GM12892 (cell line): ENCODE data around the gene MAP2K3.

ENCODE experiments used
- DNase-seq: peaks from one replicate; pipeline ENCODE4 v3.0.0; 2011; ENCODE audit not compliant: insufficient read length
- FAIRE-seq: peaks from 2 replicates; lab custom pipeline; 2011; peaks lifted over from hg19 to GRCh38; lab: Jason Lieb, UNC
- POLR2A ChIP-seq: IDR thresholded peaks from 2 replicates; pipeline ENCODE4 v1.6.1; 2011; ENCODE audit warnings: low read depth, low read length, control low read depth
- POLR2AphosphoS5 ChIP-seq: IDR thresholded peaks from 2 replicates; pipeline ENCODE4 v1.6.1; 2011; ENCODE audit warnings: low read depth, low read length, control low read depth
- TAF1 ChIP-seq: IDR thresholded peaks from 2 replicates; pipeline ENCODE4 v1.6.1; 2011; ENCODE audit warnings: low read depth, mild to moderate bottlenecking, control low read depth, low read length, borderline replicate concordance

Gene MAP2K3

DNA sequence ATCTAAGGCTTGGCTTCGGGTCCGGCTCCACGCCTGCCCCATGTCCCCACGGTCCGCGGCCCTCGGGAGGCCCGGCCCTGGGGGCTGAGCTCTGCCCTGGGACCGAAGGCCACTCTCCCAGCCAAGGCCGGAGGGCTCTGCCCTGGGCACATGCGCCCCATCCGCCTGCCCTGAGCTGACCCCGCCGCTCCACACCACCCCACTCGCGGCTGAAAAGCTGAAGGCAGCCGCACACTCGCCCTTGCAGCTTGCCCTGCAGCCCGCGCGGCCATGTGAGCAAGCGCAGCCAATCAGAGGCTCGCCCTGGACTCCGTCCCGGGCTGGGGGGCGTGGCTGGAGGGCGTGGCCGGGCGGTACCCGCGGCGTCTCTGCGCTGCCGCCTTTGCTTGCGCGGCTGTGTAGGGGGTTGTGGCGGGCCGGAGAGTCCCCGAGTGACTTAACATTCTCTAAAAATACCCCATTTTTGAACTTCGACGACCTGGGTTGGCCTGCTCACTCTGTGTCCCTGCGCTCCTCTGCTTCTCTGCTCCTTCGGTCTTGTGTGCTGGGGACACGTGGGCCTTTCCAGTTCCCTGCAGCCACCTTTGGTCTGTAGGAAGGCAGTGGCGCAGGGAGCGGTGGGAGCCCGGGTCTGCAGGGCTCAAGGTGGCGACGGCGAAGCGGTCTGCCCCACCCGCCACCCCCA is 8.8 kb upstream of the MAP2K3 start:
- DNase-seq, result peak; percentile 98
- TF ChIP-seq POLR2A (peak; percentile 44; the same call in 1 of the 2 replicates), POLR2AphosphoS5 (no peak)
- peak; percentile 94 for FAIRE-seq

DNA sequence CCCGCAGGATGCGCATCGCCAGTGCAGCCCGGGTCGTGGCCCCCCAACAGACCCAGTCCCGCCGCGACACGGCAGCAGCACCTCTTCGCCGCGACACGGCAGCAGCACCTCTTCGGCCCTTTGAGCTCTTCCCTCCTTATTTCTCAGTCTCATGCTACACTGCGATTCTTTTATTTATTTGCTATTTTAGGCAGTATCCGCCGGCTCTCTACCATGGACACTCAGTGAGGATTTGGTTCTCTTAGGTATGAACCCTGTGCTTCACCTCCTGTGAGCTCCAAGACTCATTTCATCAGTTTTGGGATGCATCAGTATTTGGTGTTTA is 8.3 kb upstream of the MAP2K3 start:
- no peak for TF ChIP-seq POLR2AphosphoS5
- no peak for TF ChIP-seq TAF1
- TF ChIP-seq POLR2A, result no peak
- DNase-seq (no peak), FAIRE-seq (no peak)

DNA sequence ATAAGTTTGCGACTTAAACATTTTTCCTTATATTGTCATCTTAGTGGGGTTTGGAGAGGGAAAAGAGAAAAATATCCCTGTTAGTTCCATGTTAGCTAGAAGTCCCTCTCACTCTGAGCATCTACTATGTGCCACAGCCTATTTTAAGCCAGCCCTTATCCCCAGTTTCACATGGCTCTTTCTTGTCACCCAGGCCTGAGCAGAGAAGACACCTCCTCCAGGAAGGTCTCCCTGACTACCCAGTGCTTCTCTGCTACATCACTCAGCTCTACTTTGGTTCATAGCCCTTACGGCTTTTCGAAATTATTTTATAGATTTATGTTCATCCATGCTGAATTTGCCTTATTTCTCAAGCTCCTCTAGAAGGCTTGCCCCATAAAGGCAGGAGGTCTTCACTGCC is 7.2 kb upstream of the MAP2K3 start:
- DNase-seq (no peak), FAIRE-seq (no peak)
- TF ChIP-seq POLR2AphosphoS5 (no peak), TAF1 (no peak), POLR2A (no peak)

DNA sequence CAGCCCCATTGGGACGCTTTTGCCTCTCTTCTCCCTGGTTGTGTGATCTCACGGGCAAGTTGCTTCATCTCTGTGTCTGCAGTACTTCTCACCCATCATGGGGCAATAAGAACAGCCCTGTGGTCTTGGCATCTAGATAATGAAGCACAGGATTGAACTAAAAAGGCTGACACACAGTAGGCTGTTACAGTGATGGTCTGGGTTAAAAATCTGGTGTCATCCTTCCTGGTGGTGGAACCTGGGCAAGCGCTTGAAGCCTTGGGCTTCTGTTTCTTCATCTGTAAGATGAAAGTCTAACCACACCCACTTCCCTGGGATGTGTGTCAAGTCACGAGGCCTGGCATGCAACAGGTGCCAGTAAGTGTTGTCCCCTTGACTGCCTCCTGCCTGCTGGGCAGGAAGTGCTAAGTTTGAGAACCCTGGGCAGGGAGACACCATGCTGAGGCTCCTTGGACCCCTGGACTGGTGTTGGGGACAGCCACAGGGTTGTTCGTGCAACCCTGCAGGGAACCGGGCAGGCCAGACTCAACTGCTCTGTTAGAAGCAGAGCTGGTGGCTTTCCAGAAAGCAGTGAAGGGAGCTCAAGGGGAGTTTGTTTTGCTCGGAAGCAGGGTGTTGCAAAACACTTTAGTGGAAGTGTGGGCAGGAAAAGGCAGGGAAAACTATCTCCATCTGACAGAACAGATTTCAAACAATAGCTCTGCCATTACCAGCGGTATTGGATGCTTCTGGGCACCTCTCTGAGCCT is 5.9 kb upstream of the MAP2K3 start:
- no peak for TF ChIP-seq TAF1
- TF ChIP-seq POLR2AphosphoS5, result no peak
- TF ChIP-seq POLR2A, result no peak
- DNase-seq (no peak), FAIRE-seq (no peak)

DNA sequence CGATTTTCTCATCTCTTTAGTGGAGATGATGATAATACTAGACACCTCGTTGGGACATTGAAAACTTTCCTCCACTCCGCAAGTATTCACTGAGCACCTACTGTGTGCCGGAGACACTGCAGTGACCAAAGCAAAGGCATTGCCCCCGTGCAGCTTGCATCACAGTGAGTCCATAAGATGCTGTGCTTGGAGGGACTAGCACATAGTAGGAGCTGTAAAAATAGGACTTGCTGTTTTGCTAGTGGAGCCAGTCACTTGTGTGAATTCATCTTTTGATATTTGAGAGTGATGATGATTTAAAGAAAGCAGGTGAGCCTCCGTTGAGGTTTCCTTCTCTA is 5.3 kb upstream of the MAP2K3 start:
- TF ChIP-seq TAF1 (no peak), POLR2AphosphoS5 (no peak), POLR2A (no peak)
- DNase-seq (no peak), FAIRE-seq (no peak)

DNA sequence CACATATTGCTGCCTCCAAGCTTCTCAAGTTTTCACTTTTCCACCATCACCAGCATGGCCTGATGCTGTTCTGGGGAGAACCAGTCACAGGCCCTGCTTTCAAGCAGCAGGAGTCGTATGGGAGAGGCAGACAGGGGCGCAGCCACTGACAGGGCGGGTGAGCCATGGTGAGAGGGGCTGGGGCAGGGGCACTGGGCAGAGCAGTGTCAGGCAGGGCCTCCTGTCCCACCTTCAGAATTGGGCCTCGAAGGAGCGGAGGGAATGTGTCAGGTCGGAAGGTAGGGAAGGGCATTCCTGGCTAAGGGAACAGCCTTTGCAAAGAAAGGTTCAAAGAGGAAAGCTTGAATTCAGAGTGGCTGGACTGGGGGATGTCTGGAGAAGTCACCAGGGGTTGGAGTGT is 4.9 kb upstream of the MAP2K3 start:
- DNase-seq (no peak), FAIRE-seq (no peak)
- TF ChIP-seq TAF1, result no peak
- TF ChIP-seq POLR2A, result no peak
- TF ChIP-seq POLR2AphosphoS5, result no peak

DNA sequence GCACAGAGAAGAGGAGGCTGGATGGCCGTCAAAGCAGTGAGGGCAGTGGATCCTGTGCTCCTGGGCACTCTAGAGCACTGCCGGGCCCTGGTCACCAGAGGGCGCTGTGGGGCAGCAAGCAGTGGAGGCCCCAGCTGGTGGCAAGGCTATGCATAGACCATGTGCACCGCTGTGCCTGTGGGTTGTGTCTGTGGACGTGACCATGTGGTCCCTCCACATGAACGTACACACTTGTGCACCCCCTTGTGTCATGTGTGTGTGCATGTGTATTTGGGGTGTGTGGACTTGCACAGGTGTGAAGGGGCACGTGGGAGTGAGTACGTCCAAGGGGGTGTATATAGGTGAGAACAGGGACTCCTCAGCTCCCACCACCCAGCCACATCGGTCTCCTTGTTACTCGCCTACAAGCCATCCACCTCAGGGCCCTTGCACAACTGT is 4.4 kb upstream of the MAP2K3 start:
- FAIRE-seq, result peak; percentile 96
- TF ChIP-seq POLR2AphosphoS5 (no peak), POLR2A (no peak), TAF1 (no peak)
- DNase-seq, result peak; percentile 82

DNA sequence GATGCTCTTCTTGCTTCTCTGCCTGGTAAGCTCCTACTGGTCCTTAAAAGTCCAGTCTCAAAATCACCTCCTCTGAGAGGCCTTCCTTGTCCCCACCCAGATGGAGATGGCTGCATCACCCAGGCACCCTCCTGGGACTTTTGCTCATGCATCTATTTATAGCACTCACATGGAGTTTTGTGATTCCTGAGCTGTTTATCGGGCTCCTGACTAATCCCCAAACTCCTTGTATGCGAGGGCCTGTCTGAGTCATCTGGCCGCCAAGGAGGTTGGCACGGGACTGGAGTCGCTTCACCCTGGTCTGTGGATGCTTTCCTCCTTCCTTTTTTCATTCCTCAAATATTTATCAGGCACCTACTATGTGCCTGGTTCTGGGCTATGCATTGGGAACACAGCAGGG is 2.3 kb upstream of the MAP2K3 start:
- FAIRE-seq (no peak), DNase-seq (no peak)
- TF ChIP-seq POLR2A (no peak), TAF1 (no peak), POLR2AphosphoS5 (no peak)

DNA sequence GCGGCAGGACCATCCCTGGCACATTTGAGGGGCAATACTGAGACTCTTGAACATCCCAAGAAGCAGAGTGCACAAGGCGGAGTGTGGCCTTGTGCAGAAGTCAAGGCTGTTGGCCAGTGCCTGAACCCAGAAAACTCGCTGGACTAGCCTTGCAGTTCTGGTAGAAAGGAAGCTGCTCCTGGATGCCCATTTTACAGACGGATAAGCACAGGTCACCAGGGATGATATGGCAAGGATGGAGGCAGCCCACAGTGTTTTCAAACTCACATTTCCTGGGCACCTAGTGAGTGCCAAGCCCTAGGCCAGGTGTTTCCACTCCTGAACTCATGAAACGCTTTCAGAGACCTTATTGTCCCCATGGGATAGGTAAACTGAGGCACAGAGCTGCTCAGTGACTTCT is 1.7 kb upstream of the MAP2K3 start:
- FAIRE-seq (no peak), DNase-seq (no peak)
- TF ChIP-seq POLR2AphosphoS5, result no peak
- no peak for TF ChIP-seq POLR2A
- no peak for TF ChIP-seq TAF1

DNA sequence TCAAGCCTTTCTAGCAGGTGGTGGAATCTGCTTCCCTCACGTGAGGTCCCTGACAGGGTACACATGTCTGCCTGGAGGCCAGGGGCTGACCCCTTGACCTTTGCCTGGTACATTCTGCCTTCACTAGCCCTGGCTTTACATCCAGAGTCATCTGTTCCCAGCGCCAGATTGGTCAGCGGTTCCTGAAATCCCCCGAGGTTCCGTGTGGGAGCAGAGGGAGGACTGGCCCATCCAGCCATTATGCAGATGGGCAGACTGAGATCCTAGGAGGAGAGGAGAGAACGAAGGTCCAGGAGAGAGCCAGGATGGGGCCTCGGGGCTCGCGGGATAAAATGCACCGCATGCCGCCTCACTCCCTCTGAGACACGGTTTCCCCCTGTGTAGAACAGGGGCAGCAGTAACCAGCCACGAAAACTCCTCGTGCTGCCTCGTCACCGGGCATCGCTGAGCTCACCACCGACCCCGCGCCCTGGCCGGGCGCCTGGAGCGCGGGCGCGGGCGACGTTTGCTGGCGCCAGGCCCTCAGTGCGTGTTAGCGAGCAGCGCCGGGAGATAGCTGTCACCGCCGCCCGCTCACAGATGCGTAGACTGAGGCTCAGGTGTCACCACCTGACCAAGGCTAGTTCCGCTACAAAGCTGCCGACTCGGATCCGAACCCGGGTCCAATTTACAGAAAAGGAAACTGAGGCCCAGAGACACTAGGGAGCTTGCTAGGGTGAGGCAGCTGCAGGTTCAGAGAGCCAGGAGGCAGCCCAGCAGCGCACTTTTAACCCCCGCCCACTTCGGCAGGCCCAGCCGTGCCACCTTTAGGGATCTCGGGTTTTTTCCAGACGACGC is 811 bp upstream of the MAP2K3 start:
- FAIRE-seq, result no peak
- DNase-seq, result no peak
- TF ChIP-seq POLR2AphosphoS5, result no peak
- no peak for TF ChIP-seq TAF1
- no peak for TF ChIP-seq POLR2A

DNA sequence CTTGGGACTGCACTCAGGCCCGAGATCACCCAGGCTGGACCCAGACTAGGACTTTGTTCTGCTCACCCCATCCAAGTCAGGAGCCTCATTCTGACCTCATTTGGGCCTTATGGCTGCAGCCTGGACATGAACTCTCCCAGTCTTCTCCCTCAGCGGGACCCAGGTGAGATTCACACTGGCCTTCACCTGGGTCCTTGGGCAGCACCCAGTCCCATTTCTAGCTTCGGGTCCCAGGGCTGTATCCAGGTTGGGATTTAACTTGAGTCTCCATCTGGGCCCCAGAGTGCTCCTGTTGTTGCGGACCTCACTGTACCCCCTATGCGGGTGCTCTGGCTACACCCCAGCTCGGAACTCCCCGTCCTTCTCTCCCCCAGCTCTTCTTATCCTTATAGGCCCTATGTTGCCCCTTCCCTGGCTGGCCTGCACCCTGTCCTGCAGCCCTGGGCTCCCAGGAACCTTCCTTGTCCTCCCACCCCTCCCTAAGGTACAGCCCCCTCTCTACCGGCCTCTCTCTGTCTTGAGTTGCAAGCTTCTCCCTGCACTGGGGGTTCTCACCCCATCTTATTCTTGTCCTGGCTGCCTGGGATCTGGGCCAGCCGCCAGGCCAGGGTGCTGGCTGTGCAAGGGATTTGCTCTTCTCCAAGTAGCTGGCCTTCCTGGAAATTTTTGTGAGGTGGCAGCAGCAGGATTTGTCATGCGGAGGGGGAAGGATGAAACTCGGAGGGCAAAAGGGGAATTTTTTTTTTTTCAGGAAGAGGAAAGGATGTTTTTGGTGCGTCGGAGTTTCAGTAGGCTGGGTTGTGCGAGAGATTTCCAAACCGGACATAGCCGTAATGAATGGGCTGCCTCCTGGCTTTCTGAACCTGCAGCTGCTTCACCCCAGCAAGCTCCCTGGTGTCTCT is 904 bp downstream of the MAP2K3 start:
- FAIRE-seq, result peak; percentile 64
- DNase-seq, result no peak
- TF ChIP-seq POLR2AphosphoS5, result no peak
- TF ChIP-seq POLR2A, result no peak
- TF ChIP-seq TAF1, result no peak
